RWPE1 (cell line): ENCODE data around the gene ANKRD63.

Experiments
- CTCF ChIA-PET: fragments of 350-600 bp; sonication (Branson Sonifier 250); formaldehyde crosslinking; extraction: SDS; loops from one replicate; lab custom pipeline; 2021; lab: Yijun Ruan, JAX
- POLR2A ChIA-PET: fragments of 400-600 bp; formaldehyde crosslinking; extraction: SDS; loops from one replicate; lab custom pipeline; 2020; ENCODE audit warnings: antibody characterized with exemption; ENCODE audit not compliant: low non-redundant PET; lab: Yijun Ruan, JAX
- DNase-seq: peaks from one replicate; pipeline ENCODE4 v3.0.0; 2012; ENCODE audit warnings: low spot score
- H3K27ac ChIP-seq: fragments of 450-650 bp; 2 replicates; pipeline ENCODE4 v1.5.1; 2017
- TF ChIP-seq, protein P1 (sequence below): fragments of 450-650 bp; conservative IDR thresholded peaks from 2 replicates; pipeline ENCODE4 v1.5.1; 2017; ENCODE audit warnings: low read depth, mild to moderate bottlenecking

The ANKRD63 gene

DNA sequence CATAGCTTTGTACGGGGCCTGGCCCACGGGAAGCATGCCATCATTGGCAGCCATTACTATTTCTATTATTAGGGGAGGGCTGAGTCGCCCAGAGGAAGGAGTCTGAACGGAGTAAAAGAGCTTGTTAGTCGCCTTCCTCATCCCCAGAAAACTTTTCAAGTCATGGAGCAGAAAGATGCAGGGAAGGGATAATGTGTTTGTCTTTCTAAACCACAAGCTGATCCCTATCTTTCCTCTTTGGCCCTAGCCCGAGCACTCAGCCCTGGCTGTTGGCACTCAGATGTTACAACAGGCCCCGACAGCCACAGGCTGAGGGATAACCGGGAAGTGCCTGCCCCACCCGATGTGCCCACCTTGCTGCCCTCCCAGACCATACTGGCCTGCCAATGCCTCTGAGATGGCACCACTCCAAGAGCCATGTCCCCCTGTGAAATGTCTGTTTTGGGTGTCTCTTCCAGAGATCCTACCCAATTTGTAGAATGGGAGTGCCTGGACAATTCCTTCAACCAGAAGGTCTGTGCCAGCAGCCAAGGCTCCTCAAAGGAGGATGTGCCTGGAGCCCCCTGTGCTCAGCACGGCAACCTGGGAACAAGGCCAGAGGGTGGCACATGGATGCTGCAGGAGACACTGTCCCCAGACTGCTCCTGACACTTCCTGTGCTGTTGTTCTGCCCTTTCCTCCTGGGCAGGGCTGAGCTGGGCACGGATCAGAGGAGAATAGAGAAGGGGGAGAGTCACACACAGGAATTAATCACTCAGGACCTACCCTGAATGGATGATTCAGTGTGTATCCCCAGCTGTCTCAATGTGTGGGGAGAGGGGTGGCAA is 33.2 kb downstream of the ANKRD63 start:
- ChIA-PET POLR2A (no interaction called here), CTCF (interaction anchor here (0.6 to 0.9 kb wide), 3 partner anchors 8 to 24 kb away, joined by 3 to 5 read pairs (median 4); no protein-coding TSS in a partner anchor)
- H3K27ac ChIP-seq: peak overlapping the region; percentile 84
- TF ChIP-seq, protein P1, sequence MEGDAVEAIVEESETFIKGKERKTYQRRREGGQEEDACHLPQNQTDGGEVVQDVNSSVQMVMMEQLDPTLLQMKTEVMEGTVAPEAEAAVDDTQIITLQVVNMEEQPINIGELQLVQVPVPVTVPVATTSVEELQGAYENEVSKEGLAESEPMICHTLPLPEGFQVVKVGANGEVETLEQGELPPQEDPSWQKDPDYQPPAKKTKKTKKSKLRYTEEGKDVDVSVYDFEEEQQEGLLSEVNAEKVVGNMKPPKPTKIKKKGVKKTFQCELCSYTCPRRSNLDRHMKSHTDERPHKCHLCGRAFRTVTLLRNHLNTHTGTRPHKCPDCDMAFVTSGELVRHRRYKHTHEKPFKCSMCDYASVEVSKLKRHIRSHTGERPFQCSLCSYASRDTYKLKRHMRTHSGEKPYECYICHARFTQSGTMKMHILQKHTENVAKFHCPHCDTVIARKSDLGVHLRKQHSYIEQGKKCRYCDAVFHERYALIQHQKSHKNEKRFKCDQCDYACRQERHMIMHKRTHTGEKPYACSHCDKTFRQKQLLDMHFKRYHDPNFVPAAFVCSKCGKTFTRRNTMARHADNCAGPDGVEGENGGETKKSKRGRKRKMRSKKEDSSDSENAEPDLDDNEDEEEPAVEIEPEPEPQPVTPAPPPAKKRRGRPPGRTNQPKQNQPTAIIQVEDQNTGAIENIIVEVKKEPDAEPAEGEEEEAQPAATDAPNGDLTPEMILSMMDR: no peak
- DNase-seq: no peak

- POLR2A ChIA-PET: no interaction called here
- TF ChIP-seq, protein P1: no peak
- CTCF ChIA-PET: interaction anchor here (1.8 kb wide), 1 partner anchor 31 kb away, joined by 6 read pairs; no protein-coding TSS in a partner anchor
- DNase-seq: no peak
- H3K27ac ChIP-seq: peak overlapping the region; percentile 84
Measured at GRCh38 chr15:40248006-40248783, 34.7 kb downstream of the ANKRD63 start.

DNA sequence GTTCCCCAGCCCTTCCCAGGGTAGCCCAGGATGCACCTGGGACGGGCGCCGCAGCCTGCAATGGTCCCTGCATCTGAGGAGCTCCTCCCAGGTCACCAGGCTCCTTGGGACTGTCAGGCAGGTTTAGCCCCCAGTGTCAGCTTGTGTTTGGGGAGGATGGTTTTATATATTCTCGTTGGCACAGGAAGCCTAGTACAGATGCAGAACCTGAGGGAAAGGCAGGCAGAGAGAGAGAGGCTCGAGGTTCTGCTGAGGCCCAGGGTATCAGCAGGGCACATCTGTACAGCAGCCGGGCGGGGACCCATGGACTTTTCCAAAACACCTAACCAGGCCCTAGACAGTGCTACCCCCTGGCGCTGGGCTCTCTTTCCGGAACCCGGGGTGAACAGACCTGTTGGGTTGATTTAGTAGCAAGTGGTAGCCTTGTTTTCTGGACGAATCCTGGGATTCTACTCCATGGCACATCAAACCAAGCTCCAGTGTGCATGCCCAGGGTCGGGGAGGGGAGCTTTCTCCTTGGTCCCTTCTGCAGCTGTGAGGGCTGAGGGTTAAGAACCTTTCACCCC is 35.4 kb downstream of the ANKRD63 start:
- H3K27ac ChIP-seq: peak overlapping the region; percentile 84
- ChIA-PET CTCF (interaction anchor here (1.1 to 1.8 kb wide), 2 partner anchors 28 to 30 kb away, joined by 6 read pairs; no protein-coding TSS in a partner anchor), POLR2A (no interaction called here)
- TF ChIP-seq, protein P1: no peak
- no peak for DNase-seq

- TF ChIP-seq, protein P1: no peak
- no peak for DNase-seq
- ChIA-PET CTCF (interaction anchor here (1.1 to 1.8 kb wide), 2 partner anchors 28 to 29 kb away, joined by 6 read pairs; no protein-coding TSS in a partner anchor), POLR2A (no interaction called here)
- peak overlapping the region; percentile 84 for H3K27ac ChIP-seq
Measured at GRCh38 chr15:40246496-40247280, 36.2 kb downstream of the ANKRD63 start.

- TF ChIP-seq, protein P1: no peak
- no peak for DNase-seq
- H3K27ac ChIP-seq: peak overlapping the region; percentile 84
- CTCF ChIA-PET: interaction anchor here (1.5 kb wide), 1 partner anchor 29 kb away, joined by 8 read pairs; no protein-coding TSS in a partner anchor
- POLR2A ChIA-PET: no interaction called here
Measured at GRCh38 chr15:40245666-40246450, 37.0 kb downstream of the ANKRD63 start.
